Ovary (tissue), 3 donors: ENCODE data around the gene SORCS3.

Source experiments
- CTCF ChIP-seq, 3 donors: fragments of 450-650 bp in 2 of 3; fragments of 200-600 bp in 1 of 3; IDR thresholded peaks; one replicate each; pipeline versions ENCODE4 v1.5.1 to v1.8.0; 2016 to 2022; ENCODE audit warnings: antibody characterized with exemption in 3 of 3, mild to moderate bottlenecking in 1 of 3
- POLR2A ChIP-seq: fragments of 450-650 bp; IDR thresholded peaks from one replicate; pipeline ENCODE4 v1.6.1; 2017; ENCODE audit warnings: antibody characterized with exemption, mild to moderate bottlenecking, moderate library complexity
- donor health status: DM: no; HTN: no; CAD: no.

- TF ChIP-seq CTCF (IDR thresholded peaks at IDR 0.05): no peak
- no peak for TF ChIP-seq POLR2A
Observed at GRCh38 chr10:104744052-104744451, 103.0 kb downstream of the SORCS3 start.
